Endothelial cell of umbilical vein (primary cell): ENCODE data around the gene TNFSF12.

ENCODE experiments used
- CTCF ChIP-seq, 2 donors: IDR thresholded peaks; 1 replicate in 1 of 2; 2 replicates in 1 of 2; pipeline ENCODE4 v1.5.1; 2011; ENCODE audit warnings: low read length in 2 of 2, mild to moderate bottlenecking in 2 of 2, moderate library complexity in 2 of 2, control low read depth in 1 of 2, inconsistent platforms in 1 of 2, low read depth in 1 of 2; ENCODE audit not compliant: insufficient read depth in 1 of 2; ENCODE audit errors: extremely low read depth in 1 of 2
- FOS ChIP-seq: IDR thresholded peaks from 2 replicates; pipeline ENCODE4 v1.6.1; 2011; ENCODE audit warnings: mild to moderate bottlenecking, low read length, moderate library complexity, borderline replicate concordance; ENCODE audit not compliant: insufficient read depth
- MAX ChIP-seq: IDR thresholded peaks from 2 replicates; pipeline ENCODE4 v1.6.1; 2011; ENCODE audit not compliant: insufficient read depth, insufficient read length
- MYC ChIP-seq: IDR thresholded peaks from one replicate; pipeline ENCODE4 v1.6.1; 2011; ENCODE audit warnings: mild to moderate bottlenecking, low read depth, low read length
- POLR2A ChIP-seq: IDR thresholded peaks from 2 replicates; pipeline ENCODE4 v1.6.1; 2012; ENCODE audit warnings: low read depth, mild to moderate bottlenecking, control low read depth, low read length
- POLR2AphosphoS5 ChIP-seq: IDR thresholded peaks from 2 replicates; pipeline ENCODE4 v1.6.1; 2012; ENCODE audit warnings: low read depth, mild to moderate bottlenecking, control low read depth, low read length, moderate library complexity; ENCODE audit not compliant: insufficient read depth

- TF ChIP-seq CTCF (IDR thresholded peaks at IDR 0.05; ENCODE audit: extremely low read depth in 1 of 2, insufficient read depth in 1 of 2, low read depth in 1 of 2, low read length in 2 of 2), result no peak
- TF ChIP-seq POLR2AphosphoS5, result no peak
- no peak for TF ChIP-seq POLR2A
- no peak for TF ChIP-seq FOS
- TF ChIP-seq MAX, result no peak
- TF ChIP-seq MYC, result no peak
These were observed 26.6 kb downstream of the TNFSF12 start for GRCh38 chr17:7575481-7575883.
